NK-92 (cell line): ENCODE results near the gene OR10T2.
"Not testable (repeated sequence)": the region's sequence is repeated elsewhere in the genome, so short reads cannot be mapped to it uniquely, and the experiment has no call there.

ENCODE experiments used
- DNase-seq: peaks from one replicate; lab custom pipeline; 2025; ENCODE audit not compliant: unreplicated experiment; lab: John Stamatoyannopoulos, UW

Gene OR10T2

DNA sequence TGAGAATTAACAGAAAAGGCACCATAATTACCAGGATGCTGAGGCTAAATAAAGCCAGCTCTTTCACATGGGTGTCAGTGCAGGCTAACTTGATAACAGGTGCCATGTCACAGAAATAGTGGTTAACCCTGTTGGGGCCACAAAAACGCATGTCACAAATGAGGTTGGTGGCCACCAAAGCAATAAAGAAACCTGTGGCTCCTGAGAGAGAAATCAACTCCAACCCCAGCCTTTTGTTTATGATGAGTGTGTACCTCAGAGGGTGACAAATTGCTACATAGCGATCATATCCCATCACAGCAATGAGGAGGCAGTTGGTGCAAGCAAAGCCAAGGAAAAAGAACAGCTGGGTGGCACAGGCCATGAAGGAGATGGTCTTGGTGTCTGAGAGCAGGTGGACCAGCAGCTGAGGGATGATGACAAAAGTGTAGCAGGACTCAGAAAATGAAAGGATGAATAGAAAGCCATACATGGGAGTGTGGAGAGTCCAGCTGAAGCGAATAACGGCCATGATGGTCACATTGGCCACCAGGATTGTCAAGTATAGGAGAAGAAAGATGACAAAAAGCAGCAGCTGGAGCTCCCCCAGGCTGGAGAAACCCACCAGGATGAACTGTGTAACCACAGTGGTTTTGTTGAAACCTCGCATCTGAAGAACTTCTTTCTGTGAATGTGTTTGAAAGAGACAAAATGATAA, at the start of gene OR10T2:
Gene OR10T2 (minus strand): TSS at position 649 of the 697 bp plus-strand sequence. CDS start 0 bp downstream, at position 649.
- DNase-seq: no peak

- DNase-seq: no peak
Observed at GRCh38 chr1:158445376-158445775, 46.1 kb upstream of the OR10T2 start.

DNA sequence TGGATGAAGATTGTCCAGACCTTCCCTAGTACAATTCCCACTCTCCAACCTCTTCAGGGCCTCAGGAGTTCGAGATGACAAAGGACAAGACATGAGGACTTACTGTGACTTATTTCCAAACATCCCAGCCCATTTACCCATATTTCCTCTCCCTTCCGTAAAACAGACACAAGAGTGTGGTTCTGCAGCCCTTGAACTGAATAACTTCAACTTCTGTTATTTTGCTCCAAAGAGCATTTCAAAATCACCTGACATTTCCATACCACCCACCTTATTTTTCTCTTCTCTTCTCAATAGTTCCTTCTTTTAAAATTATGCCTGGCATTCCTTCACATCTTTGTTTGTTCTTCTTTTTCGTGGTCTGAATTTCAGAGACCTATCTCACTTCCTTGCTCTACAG, 35.5 kb upstream of the OR10T2 start:
- DNase-seq: no peak

DNA sequence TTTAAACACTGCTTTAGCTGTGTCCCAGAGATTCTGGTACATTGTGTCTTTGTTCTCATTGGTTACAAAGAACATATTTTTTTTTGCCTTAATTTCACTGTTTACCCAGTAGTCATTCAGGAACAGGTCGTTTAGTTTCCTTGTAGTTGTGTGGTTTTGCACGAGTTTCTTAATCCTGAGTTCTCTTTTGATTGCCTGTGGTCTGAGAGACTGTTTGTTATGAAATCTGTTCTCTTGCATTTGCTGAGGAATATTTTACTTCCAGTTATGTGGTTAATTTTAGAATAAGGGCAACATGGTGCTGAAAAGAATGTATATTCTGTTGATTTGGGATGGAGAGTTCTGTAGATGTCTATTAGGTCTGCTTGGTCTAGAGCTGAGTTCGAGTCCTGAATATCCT, 30.9 kb upstream of the OR10T2 start:
- not testable (repeated sequence) for DNase-seq

DNA sequence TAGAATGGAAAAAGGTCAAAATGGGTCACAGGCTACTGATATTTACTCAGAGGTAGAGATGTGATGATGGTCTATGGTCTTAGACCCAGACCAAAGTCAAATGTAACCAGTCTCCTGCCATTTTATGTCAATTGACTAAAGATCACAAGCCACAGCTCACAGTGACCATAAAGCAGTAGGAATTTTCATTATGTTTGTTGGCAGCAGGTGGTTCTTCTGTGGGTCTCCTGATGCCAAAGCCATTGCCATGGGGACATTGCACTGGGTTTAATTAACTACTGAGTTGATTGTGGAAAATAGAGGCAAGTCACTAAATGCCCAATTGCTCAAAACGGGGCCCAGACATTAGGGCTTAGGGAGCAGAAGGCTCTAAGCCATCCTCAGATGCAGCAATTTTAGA, 26.9 kb upstream of the OR10T2 start, which contains the start of gene OR10K2:
Gene OR10K2 (minus strand): TSS at position 101 of the 400 bp plus-strand sequence. CDS start 5,371 bp downstream, outside the sequence.
- no peak for DNase-seq

GRCh38 chr1:158425027-158425426, 25.8 kb upstream of the OR10T2 start:
- DNase-seq: no peak

GRCh38 chr1:158422212-158422611, 22.9 kb upstream of the OR10T2 start:
- DNase-seq: no peak

DNA sequence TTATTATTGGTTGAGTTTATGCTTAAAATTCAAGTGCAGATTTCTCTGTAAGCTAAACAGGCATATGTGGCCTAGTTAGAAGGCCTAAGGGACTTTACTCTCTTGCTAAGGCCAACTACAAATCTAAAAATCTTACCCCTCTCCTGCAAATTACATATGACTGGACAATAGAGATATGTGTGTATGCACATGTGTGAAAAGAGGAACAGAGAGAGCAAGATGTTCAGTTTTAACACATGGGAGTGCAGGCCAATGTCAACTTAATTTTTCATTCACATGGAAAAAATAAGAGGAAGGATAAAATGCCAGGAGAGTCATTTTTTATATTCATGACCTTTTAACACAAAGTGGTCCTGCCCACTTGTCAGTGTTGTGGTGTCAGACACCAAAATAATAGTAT, 18.3 kb upstream of the OR10T2 start:
- DNase-seq: no peak

- DNase-seq: no peak
Observed at GRCh38 chr1:158414651-158415345, 15.5 kb upstream of the OR10T2 start.

DNA sequence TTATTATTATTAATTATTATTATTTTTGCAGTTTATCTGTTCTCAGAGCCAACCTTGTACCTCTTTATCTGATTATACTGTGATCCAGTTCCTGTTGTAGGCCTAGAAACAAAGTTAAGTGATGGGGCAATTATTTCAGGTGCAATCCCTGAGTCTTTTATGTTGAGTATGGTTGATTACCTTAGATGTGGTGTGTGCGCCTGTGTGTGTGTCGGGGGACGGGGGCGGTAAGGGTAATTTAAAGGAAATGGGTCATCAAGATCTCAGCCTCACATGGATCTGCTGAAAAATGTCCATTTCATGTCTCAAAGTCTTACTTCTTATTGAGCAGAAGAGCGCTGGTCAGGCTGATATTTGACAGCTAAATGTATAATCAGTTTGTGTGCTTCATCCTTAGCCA, 7.8 kb upstream of the OR10T2 start:
- DNase-seq: no peak

GRCh38 chr1:158400871-158401270, 1.6 kb upstream of the OR10T2 start:
- DNase-seq: no peak

- no peak for DNase-seq
Observed at GRCh38 chr1:158396646-158397045, 2.6 kb downstream of the OR10T2 start.

DNA sequence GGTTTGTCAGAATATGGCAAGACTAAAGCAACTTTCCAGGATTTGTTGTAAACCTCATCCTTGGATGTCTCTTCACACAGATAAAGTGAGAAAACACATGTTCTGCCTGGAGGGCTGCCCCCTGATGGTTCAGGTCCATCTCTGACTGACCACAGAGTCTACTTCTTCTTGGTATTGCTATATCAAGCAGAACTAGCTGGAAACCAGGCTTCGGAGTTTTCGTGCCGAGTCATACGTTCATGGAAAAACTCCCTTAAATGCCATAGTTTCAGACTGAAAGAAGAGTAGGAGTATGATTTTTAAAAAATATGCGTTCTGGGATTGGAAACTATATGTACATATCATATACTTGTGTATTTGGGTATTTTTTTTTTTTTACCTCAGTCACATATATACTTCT, 5.8 kb downstream of the OR10T2 start:
- DNase-seq: no peak

DNA sequence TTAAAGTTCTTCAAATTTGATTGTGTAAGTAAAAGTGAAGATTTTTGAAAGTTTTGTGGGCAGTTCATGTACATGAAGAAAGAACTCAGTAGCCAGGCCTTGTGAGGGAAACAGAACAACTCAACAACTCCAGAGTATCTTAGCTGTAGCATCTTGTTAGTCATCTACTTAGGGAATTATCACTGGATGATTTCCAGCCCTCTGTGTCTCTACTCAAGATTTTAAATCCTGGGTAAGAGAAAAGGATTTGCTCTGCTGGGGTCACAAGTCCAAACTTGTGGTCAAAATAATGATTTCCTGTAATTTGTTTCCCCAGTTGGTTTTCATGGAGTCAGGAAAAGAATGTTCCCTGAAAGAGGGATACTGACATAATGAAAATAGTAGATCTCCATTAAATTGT, 8.2 kb downstream of the OR10T2 start:
- DNase-seq: no peak

- DNase-seq: no peak
Observed at GRCh38 chr1:158390331-158390730, 8.9 kb downstream of the OR10T2 start.

- no peak for DNase-seq
Observed at GRCh38 chr1:158374860-158375259, 24.4 kb downstream of the OR10T2 start.

DNA sequence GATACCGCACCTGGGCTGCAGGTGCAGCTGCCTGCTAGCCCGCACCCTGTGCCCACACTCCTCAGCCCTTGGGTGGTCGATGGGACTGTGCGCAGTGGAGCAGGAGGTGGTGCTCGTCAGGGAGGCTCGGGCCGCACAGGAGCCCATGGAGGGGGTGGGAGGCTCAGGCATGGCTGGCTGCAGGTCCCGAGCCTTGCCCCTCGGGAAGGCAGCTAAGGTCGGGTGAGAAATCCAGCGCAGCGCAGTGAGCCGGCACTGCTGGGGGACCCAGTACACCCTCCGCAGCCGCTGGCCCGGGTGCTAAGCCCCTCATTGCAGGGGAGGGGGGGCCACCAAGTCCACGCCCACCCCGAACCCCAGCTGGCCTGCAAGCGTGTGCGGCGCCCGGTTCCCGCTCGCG, 25.2 kb downstream of the OR10T2 start:
- not testable (repeated sequence) for DNase-seq

DNA sequence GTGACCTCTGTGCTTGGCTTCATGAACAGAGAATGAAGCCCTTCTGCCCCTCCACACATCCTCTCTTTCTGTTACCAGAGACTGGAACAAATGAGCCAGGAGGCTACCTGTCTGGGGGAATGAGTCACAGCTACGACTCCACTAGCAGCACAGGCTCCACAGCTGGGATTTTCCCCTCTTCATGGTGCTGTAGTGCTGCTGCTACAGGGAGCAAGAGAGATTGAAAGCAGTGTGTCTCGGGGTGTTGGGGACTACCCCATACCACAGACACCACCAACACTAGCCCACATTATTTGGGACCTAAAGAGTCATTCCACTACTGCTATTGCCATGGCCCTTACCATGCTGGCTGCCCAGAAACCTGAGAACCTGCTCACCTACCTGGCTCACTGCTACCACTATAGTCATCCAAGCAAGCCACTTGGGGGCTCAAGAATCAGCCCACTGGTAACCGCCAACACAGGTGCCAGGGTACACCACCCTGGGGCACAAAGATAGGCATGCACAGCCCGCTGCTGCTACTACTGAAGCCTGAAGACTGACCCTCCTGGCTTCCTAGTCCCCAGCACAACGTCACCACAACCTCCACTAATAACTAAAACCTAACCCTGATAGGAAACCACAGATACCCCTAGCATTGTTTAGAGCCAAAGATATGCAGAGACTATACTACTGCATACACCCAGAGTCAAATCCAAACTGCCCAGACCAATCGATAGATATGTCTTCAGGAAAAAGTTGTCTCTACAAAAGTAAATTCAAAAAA, 27.9 kb downstream of the OR10T2 start:
- peak; percentile 5 for DNase-seq

- DNase-seq: no peak
Observed at GRCh38 chr1:158366783-158367182, 32.5 kb downstream of the OR10T2 start.

GRCh38 chr1:158362941-158363340, 36.3 kb downstream of the OR10T2 start:
- no peak for DNase-seq

GRCh38 chr1:158362482-158362881, 36.8 kb downstream of the OR10T2 start:
- no peak for DNase-seq

- no peak for DNase-seq
Observed at GRCh38 chr1:158357441-158357840, 41.8 kb downstream of the OR10T2 start.
